Inferior parietal cortex (tissue), 1 donor: ENCODE measurements around the gene ARHGAP19.
A peak's percentile ranks its signal among the peaks of the same experiment; 100 is the strongest.
"Not testable (repeated sequence)": the region's sequence is repeated elsewhere in the genome, so short reads cannot be mapped to it uniquely, and the experiment has no call there.

Experiments
- DNase-seq: peaks from one replicate; pipeline ENCODE4 v3.0.0-alpha.2; 2016; ENCODE audit errors: extremely low spot score

ARHGAP19 gene

GRCh38 chr10:97321032-97321803 lies 28.8 kb upstream of the ARHGAP19 start:
- DNase-seq: peak; percentile 63

GRCh38 chr10:97320480-97321031 lies 28.1 kb upstream of the ARHGAP19 start:
- no peak for DNase-seq

GRCh38 chr10:97319671-97320479 lies 27.4 kb upstream of the ARHGAP19 start:
- DNase-seq: peak; percentile 44

GRCh38 chr10:97318772-97319651 lies 26.6 kb upstream of the ARHGAP19 start, which contains the start of gene FRAT1:
Gene FRAT1, plus strand, starts transcription at chr10:97319271. Its CDS starts 183 bp downstream, at chr10:97319454.
- peak; percentile 88 for DNase-seq

- no peak for DNase-seq
Measured at GRCh38 chr10:97314671-97315070, 22.2 kb upstream of the ARHGAP19 start.

- DNase-seq: no peak
Measured at GRCh38 chr10:97312897-97313296, 20.5 kb upstream of the ARHGAP19 start.

GRCh38 chr10:97311111-97311626 lies 18.7 kb upstream of the ARHGAP19 start:
- no peak for DNase-seq

- DNase-seq: no peak
Measured at GRCh38 chr10:97307866-97308780, 15.7 kb upstream of the ARHGAP19 start.

- DNase-seq: no peak
Measured at GRCh38 chr10:97307441-97307840, 15.0 kb upstream of the ARHGAP19 start.

- no peak for DNase-seq
Measured at GRCh38 chr10:97302088-97302791, 9.8 kb upstream of the ARHGAP19 start.

- no peak for DNase-seq
Measured at GRCh38 chr10:97300980-97301379, 8.5 kb upstream of the ARHGAP19 start.

GRCh38 chr10:97298223-97298571 lies 5.8 kb upstream of the ARHGAP19 start:
- no peak for DNase-seq

GRCh38 chr10:97297556-97298222 lies 5.3 kb upstream of the ARHGAP19 start:
- no peak for DNase-seq

- DNase-seq: no peak
Measured at GRCh38 chr10:97292862-97293198, 393 bp upstream of the ARHGAP19 start.

- DNase-seq: peak; percentile 69
Measured at GRCh38 chr10:97291357-97292096, 910 bp downstream of the ARHGAP19 start.

GRCh38 chr10:97290576-97291356 lies 1.7 kb downstream of the ARHGAP19 start:
- DNase-seq: not testable (repeated sequence)

GRCh38 chr10:97290076-97290475 lies 2.4 kb downstream of the ARHGAP19 start:
- DNase-seq: not testable (repeated sequence)

- DNase-seq: no peak
Measured at GRCh38 chr10:97280783-97281182, 11.7 kb downstream of the ARHGAP19 start.
